ENCODE results near the gene PDZRN3. TPM values are rescaled to one million over a fixed set of nuclear protein-coding genes. Genes with fewer than 3 reads are reported as not detected.

The PDZRN3 gene
- total and polyA plus RNA-seq, 8 donors, result 4.5 to 10.9 (median 7.4) TPM

- Histone ChIP-seq H3K27me3 (no peaks in the 10 kb centered on the region), H3K9me3 (no peaks in the 10 kb centered on the region), H3K27ac (no peak overlapping the region), H3K4me3 (no peak overlapping the region), H3K36me3 (no peaks in the 10 kb centered on the region), H3K4me1 (peaks cover 0 to 7% (median 3%) of the 10 kb centered on the region in 3 donors)
- DNase-seq, result peak in 5 of 6 donors; percentile 42 to 76 (median 67)
- ATAC-seq, result peak; percentile 79 to 91 (median 88)
- 37% methylated on average over 6 of the region's 6 CpGs for WGBS, 2 donors
- intact Hi-C loops (cut with DNase I), result loop anchor here in 2 of 3 donors (5.0 to 10.0 kb wide), 2 partner anchors 398 to 401 kb away; no protein-coding TSS in a partner anchor
- peak; percentile 49 to 77 (median 67) for TF ChIP-seq CTCF (IDR thresholded peaks at IDR 0.05)
- peak; percentile 85 for FAIRE-seq
Observed at GRCh38 chr3:73502609-73503583, 121.8 kb downstream of the PDZRN3 start.

- Histone ChIP-seq H3K27me3 (no peaks in the 10 kb centered on the region), H3K36me3 (no peaks in the 10 kb centered on the region), H3K27ac (no peak overlapping the region), H3K9me3 (no peaks in the 10 kb centered on the region), H3K4me3 (no peak overlapping the region), H3K4me1 (peaks cover 0 to 13% (median 3%) of the 10 kb centered on the region in 3 donors)
- intact Hi-C loops (cut with DNase I), result loop anchor here in 2 of 3 donors (5.0 to 10.0 kb wide), 2 partner anchors 396 to 398 kb away; no protein-coding TSS in a partner anchor
- no peak for TF ChIP-seq CTCF (IDR thresholded peaks at IDR 0.05)
- no peak for FAIRE-seq
- DNase-seq, result no peak
- 93 to 100% methylated on average over 1 of the region's 1 CpG for WGBS, 2 donors
- ATAC-seq, result no peak
Observed at GRCh38 chr3:73500321-73500720, 124.4 kb downstream of the PDZRN3 start.

- no peak overlapping the region for H3K4me3 ChIP-seq
- H3K4me1 ChIP-seq, result peaks cover 0 to 11% (median 3%) of the 10 kb centered on the region in 3 donors
- H3K27me3 ChIP-seq, result no peaks in the 10 kb centered on the region
- ATAC-seq (no peak), FAIRE-seq (no peak), DNase-seq (no peak)
- H3K27ac ChIP-seq, result no peak overlapping the region
- 96 to 100% methylated on average over 3 of the region's 3 CpGs for WGBS, 2 donors
- H3K9me3 ChIP-seq, result no peaks in the 10 kb centered on the region
- intact Hi-C loops (cut with DNase I), result loop anchor here in 2 of 3 donors (5.0 to 10.0 kb wide), 3 partner anchors 42 to 397 kb away; no protein-coding TSS in a partner anchor
- TF ChIP-seq CTCF (IDR thresholded peaks at IDR 0.05), result no peak
- H3K36me3 ChIP-seq, result no peaks in the 10 kb centered on the region
Observed at GRCh38 chr3:73499787-73500186, 125.0 kb downstream of the PDZRN3 start.

GRCh38 chr3:73498764-73499622 is 125.7 kb downstream of the PDZRN3 start:
- FAIRE-seq, result no peak

More at GRCh38 chr3:73498764-73499622, 125.7 kb downstream of the PDZRN3 start:
- no peak for ATAC-seq
- H3K27ac ChIP-seq, result no peak overlapping the region
- H3K9me3 ChIP-seq, result no peaks in the 10 kb centered on the region
- H3K4me3 ChIP-seq, result no peak overlapping the region
- intact Hi-C loops (cut with DNase I), result loop anchor here in 1 of 3 donors (5.0 kb wide), 1 partner anchor 42 kb away; no protein-coding TSS in a partner anchor
- no peak for DNase-seq
- H3K4me1 ChIP-seq, result peaks cover 0 to 6% (median under 1%) of the 10 kb centered on the region in 3 donors
- no peak for TF ChIP-seq CTCF (IDR thresholded peaks at IDR 0.05)
- H3K36me3 ChIP-seq, result no peaks in the 10 kb centered on the region
- 87 to 91% methylated on average over 23 of the region's 23 CpGs for WGBS, 2 donors
- H3K27me3 ChIP-seq, result no peaks in the 10 kb centered on the region

Measured in pancreas (tissue), 10 donors.